Hepatocyte (in vitro differentiated cells): Measurements from ENCODE around the gene SGSM1. TPM values are rescaled to one million over a fixed set of nuclear protein-coding genes. Genes with fewer than 3 reads are reported as not detected.
"Not testable (repeated sequence)": the region's sequence is repeated elsewhere in the genome, so short reads cannot be mapped to it uniquely, and the experiment has no call there.

Experiments
- DNase-seq: peaks from one replicate; pipeline ENCODE4 v3.0.0-alpha.2; 2016; ENCODE audit warnings: low spot score
- H2AFZ ChIP-seq: fragments of 200-600 bp; sonication (generic); 2 replicates; pipeline ENCODE4 v1.6.0; 2016; ENCODE audit warnings: antibody characterized with exemption, mild to moderate bottlenecking
- H3K27ac ChIP-seq: fragments of 200-600 bp; sonication (generic); 2 replicates; pipeline ENCODE4 v1.5.1; 2016; ENCODE audit warnings: mild to moderate bottlenecking
- H3K27me3 ChIP-seq: fragments of 200-600 bp; sonication (generic); 2 replicates; pipeline ENCODE4 v1.6.1; 2016
- H3K36me3 ChIP-seq: fragments of 200-600 bp; sonication (generic); replicated peaks from 2 replicates; pipeline ENCODE4 v1.5.1; 2016; ENCODE audit warnings: low read depth; ENCODE audit not compliant: insufficient read depth
- H3K4me1 ChIP-seq: fragments of 200-600 bp; sonication (generic); 2 replicates; pipeline ENCODE4 v1.5.1; 2016; ENCODE audit warnings: mild to moderate bottlenecking, moderate library complexity; ENCODE audit not compliant: insufficient read depth
- H3K4me2 ChIP-seq: fragments of 200-600 bp; sonication (generic); 2 replicates; pipeline ENCODE4 v1.6.0; 2016
- H3K4me3 ChIP-seq: fragments of 200-600 bp; sonication (generic); 2 replicates; pipeline ENCODE4 v1.5.1; 2016; ENCODE audit warnings: mild to moderate bottlenecking
- H3K79me2 ChIP-seq: fragments of 200-600 bp; sonication (generic); 2 replicates; pipeline ENCODE4 v1.6.0; 2017; ENCODE audit warnings: mild to moderate bottlenecking
- H3K9me2 ChIP-seq: fragments of 200-600 bp; sonication (generic); replicated peaks from 2 replicates; pipeline ENCODE4 v1.6.0; 2017; ENCODE audit warnings: mild to moderate bottlenecking; ENCODE audit not compliant: insufficient read depth
- H3K9me3 ChIP-seq: fragments of 200-600 bp; sonication (generic); 2 replicates; pipeline ENCODE4 v1.5.1; 2016; ENCODE audit warnings: low read depth, mild to moderate bottlenecking
- H4K20me1 ChIP-seq: fragments of 200-600 bp; sonication (generic); 2 replicates; pipeline ENCODE4 v1.6.0; 2016; ENCODE audit warnings: mild to moderate bottlenecking; ENCODE audit not compliant: insufficient read depth, poor library complexity, severe bottlenecking
- EZH2 ChIP-seq: fragments of 200-600 bp; sonication (generic); IDR thresholded peaks from 2 replicates; pipeline ENCODE4 v1.6.1; 2016; ENCODE audit warnings: antibody characterized with exemption, mild to moderate bottlenecking, borderline replicate concordance
- EZH2phosphoT487 ChIP-seq: fragments of 200-600 bp; sonication (generic); IDR thresholded peaks from one replicate; pipeline ENCODE4 v1.6.1; 2018; ENCODE audit warnings: antibody characterized with exemption, mild to moderate bottlenecking, low read depth, moderate library complexity; ENCODE audit not compliant: unreplicated experiment, severe bottlenecking
- WGBS: methylation state at CpG from one replicate; pipeline ENCODE4 v1.1.6; 2016; ENCODE audit warnings: low lambda C conversion rate; ENCODE audit errors: missing lambda C conversion rate; 5-methylcytosine and 5-hydroxymethylcytosine counted together
- polyA plus RNA-seq: library from polyadenylated mRNA; unstranded; fragments of >200 nt; fragmentation: Nextera tagmentation; extraction: Ambion mirVana; gene quantifications from 2 replicates; pipeline ENCODE4 v1.2.1, GENCODE V29; 2016
- total RNA-seq: library from RNA; depleted of rRNA; stranded (reverse); fragments of >200 nt; gene quantifications from 2 replicates; pipeline ENCODE4 v1.2.3, GENCODE V29; 2014
- TF ChIP-seq, protein P1 (sequence below): fragments of 200-600 bp; sonication (generic); IDR thresholded peaks from 2 replicates; pipeline ENCODE4 v1.5.1; 2016; ENCODE audit warnings: antibody characterized with exemption, mild to moderate bottlenecking; ENCODE audit not compliant: poor library complexity

SGSM1 gene
- total and polyA plus RNA-seq, 2 experiments from 2014 or later, result 1.7 to 3.5 TPM

DNA sequence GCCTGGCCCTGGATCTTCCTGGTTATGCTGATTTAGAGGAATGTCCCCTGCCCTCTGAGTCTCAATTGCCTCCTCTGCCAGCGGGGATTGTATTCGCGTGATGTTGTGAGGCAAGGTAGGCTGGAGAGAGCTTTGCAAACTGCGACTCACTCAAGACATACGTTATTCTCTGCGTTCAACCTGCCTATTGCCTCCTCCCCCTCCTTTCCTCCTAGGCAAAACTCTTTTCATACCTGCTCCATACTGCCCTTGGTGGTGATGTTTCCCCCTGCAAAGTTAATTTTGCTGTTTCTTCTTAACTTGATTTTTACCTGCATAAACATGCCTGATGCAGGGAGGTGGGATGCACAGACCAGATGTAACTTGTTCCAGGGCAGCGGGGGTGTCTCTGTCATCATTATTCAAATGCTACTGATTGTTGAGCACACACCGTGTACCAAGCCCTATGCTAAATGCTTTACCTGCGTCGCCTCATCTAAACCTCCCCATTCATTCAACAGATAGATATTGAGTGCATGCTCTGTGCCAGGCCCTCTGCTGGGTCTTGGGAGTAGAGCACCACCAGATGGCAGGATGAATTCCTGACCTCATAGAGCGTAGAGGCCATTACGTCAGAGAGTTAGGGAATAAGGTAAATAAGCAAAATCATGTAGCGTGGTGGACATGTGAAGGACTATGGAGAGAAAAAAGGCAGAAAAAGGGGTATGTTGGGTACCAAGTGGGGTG, 29.0 kb downstream of the SGSM1 start:
- no peaks in the 10 kb centered on the region for H3K9me2 ChIP-seq
- DNase-seq, result peak; percentile 55
- peaks cover 4% of the 10 kb centered on the region for H3K27me3 ChIP-seq

DNA sequence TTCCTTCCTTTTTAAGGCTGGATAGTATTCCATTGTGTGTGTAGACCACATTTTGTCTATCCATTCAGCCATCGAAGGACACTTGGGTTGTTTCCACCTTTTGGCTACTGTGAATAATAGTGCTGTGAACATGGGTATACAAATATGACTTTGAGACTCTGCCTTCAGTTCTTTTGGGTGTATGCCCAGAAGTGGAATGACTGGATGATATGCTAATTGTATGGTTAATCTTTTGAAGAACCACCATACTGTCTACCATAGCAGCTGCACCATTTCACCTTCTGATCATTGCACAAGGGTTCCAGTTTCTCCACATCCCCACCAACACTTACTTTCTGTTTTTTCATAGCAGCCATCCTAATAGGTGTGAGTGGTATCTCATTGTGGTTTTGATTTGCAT, 30.3 kb downstream of the SGSM1 start:
- TF ChIP-seq, protein P1, sequence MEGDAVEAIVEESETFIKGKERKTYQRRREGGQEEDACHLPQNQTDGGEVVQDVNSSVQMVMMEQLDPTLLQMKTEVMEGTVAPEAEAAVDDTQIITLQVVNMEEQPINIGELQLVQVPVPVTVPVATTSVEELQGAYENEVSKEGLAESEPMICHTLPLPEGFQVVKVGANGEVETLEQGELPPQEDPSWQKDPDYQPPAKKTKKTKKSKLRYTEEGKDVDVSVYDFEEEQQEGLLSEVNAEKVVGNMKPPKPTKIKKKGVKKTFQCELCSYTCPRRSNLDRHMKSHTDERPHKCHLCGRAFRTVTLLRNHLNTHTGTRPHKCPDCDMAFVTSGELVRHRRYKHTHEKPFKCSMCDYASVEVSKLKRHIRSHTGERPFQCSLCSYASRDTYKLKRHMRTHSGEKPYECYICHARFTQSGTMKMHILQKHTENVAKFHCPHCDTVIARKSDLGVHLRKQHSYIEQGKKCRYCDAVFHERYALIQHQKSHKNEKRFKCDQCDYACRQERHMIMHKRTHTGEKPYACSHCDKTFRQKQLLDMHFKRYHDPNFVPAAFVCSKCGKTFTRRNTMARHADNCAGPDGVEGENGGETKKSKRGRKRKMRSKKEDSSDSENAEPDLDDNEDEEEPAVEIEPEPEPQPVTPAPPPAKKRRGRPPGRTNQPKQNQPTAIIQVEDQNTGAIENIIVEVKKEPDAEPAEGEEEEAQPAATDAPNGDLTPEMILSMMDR, result no peak
- TF ChIP-seq EZH2phosphoT487 (no peak), EZH2 (no peak)
- no peaks in the 10 kb centered on the region for H3K9me2 ChIP-seq
- no peaks in the 10 kb centered on the region for H3K27me3 ChIP-seq
- H3K4me2 ChIP-seq, result no peak overlapping the region
- no peak overlapping the region for H3K4me3 ChIP-seq
- no peaks in the 10 kb centered on the region for H3K79me2 ChIP-seq
- no peak for DNase-seq
- no peaks in the 10 kb centered on the region for H3K36me3 ChIP-seq
- 93% methylated on average over 1 of the region's 1 CpG for WGBS
- no peak overlapping the region for H3K27ac ChIP-seq
- H4K20me1 ChIP-seq, result no peaks in the 10 kb centered on the region
- H2AFZ ChIP-seq, result no peak overlapping the region
- H3K4me1 ChIP-seq, result no peaks in the 10 kb centered on the region
- H3K9me3 ChIP-seq, result no peaks in the 10 kb centered on the region

More for the DNA sequence above, 29.0 kb downstream of the SGSM1 start:
- H3K4me2 ChIP-seq, result no peak overlapping the region
- no peaks in the 10 kb centered on the region for H3K9me3 ChIP-seq
- no peak overlapping the region for H3K4me3 ChIP-seq
- no peak for TF ChIP-seq EZH2phosphoT487
- TF ChIP-seq, protein P1, result peak; percentile 43
- no peaks in the 10 kb centered on the region for H4K20me1 ChIP-seq
- no peaks in the 10 kb centered on the region for H3K36me3 ChIP-seq
- H3K79me2 ChIP-seq, result no peaks in the 10 kb centered on the region
- no peaks in the 10 kb centered on the region for H3K4me1 ChIP-seq
- no peak overlapping the region for H3K27ac ChIP-seq
- H2AFZ ChIP-seq, result no peak overlapping the region
- WGBS, result 45% methylated on average over 13 of the region's 13 CpGs

DNA sequence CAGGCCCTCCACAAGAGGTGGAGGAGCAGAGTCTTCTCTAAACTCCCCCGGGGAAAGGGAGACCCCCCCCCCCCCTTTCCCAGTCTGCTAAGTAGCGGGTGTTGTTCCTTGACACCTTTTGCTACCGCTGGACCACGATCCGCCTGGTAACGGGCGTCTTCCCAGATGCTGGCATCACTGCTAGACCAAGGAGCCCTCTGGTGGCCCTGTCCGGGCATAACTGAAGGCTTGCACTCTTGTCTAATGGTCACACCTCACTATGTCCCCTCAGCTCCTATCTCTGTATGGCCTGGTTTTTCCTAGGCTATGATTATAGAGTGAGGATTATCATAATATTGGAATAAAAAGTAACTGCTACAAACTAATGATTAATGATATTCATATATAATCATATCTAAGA, 31.5 kb downstream of the SGSM1 start:
- not testable (repeated sequence) for H3K9me3 ChIP-seq, H3K9me2 ChIP-seq, H3K27ac ChIP-seq, H3K27me3 ChIP-seq, H3K36me3 ChIP-seq, H2AFZ ChIP-seq, H4K20me1 ChIP-seq, H3K4me1 ChIP-seq, DNase-seq, H3K79me2 ChIP-seq, H3K4me3 ChIP-seq, H3K4me2 ChIP-seq
- 64% methylated on average over 1 of the region's 8 CpGs for WGBS

DNA sequence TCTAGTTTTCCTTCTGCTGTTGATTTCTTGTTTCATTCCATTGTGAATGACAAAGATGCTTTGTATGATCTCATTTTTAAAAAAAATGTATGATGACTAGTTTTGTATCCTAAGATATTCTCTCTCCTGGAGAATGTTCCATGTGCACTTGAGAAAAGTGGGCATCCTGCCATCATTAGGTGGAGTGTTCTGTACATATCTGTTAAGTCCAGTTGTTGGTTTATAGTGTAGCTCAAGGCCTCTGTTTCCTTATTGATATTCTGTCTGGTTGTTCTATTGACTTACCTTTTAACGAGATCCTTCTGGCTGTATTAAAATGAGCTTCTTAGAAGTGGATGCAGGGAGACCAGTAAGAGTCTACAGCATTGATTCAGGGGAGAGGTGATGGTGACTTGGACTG, 35.2 kb downstream of the SGSM1 start:
- no peak overlapping the region for H3K27ac ChIP-seq
- no peak overlapping the region for H2AFZ ChIP-seq
- H3K36me3 ChIP-seq, result no peaks in the 10 kb centered on the region
- no peaks in the 10 kb centered on the region for H3K9me2 ChIP-seq
- H3K9me3 ChIP-seq, result no peaks in the 10 kb centered on the region
- TF ChIP-seq EZH2phosphoT487, result no peak
- H3K79me2 ChIP-seq, result no peaks in the 10 kb centered on the region
- H3K4me1 ChIP-seq, result no peaks in the 10 kb centered on the region
- DNase-seq, result peak; percentile 29
- 79% methylated on average over 1 of the region's 1 CpG for WGBS
- no peak overlapping the region for H3K4me3 ChIP-seq
- H4K20me1 ChIP-seq, result no peaks in the 10 kb centered on the region
- no peaks in the 10 kb centered on the region for H3K27me3 ChIP-seq
- H3K4me2 ChIP-seq, result no peak overlapping the region
